Measurements from ENCODE around the gene IL12RB2.

IL12RB2 gene

GRCh38 chr1:67308136-67308535 lies 463 bp downstream of the IL12RB2 start (continued):
- no peak for TF ChIP-seq SP3 (tag by site-specific recombination; IDR thresholded peaks at IDR 0.05)
- no peak for TF ChIP-seq ZBTB6 (tag by site-specific recombination; IDR thresholded peaks at IDR 0.05)
- no peak for TF ChIP-seq ZNF571 (tag by site-specific recombination; IDR thresholded peaks at IDR 0.05)
- no peak for TF ChIP-seq HOXA7 (CRISPR knock-in tag; IDR thresholded peaks at IDR 0.05; ENCODE audit: borderline replicate concordance)
- TF ChIP-seq KLF1 (tag by site-specific recombination; IDR thresholded peaks at IDR 0.05), result no peak
- no peak for TF ChIP-seq ZNF549 (tag by site-specific recombination; IDR thresholded peaks at IDR 0.05)
- no peak for TF ChIP-seq TCF7L2 (IDR thresholded peaks at IDR 0.05; ENCODE audit: borderline replicate concordance, low read depth, low read length)
- no peak for TF ChIP-seq ZNF292 (tag by site-specific recombination; IDR thresholded peaks at IDR 0.05; ENCODE audit: borderline replicate concordance, low read depth)
- TF ChIP-seq ZNF175 (tag by site-specific recombination; IDR thresholded peaks at IDR 0.05), result no peak
- no peak for TF ChIP-seq ZNF157 (tag by site-specific recombination; IDR thresholded peaks at IDR 0.05)
- TF ChIP-seq ZNF10 (tag by site-specific recombination; IDR thresholded peaks at IDR 0.05), result no peak
- no peak for TF ChIP-seq ZNF391 (tag by site-specific recombination; IDR thresholded peaks at IDR 0.05; ENCODE audit: borderline replicate concordance, low read depth)
- TF ChIP-seq INSM2 (tag by site-specific recombination; IDR thresholded peaks at IDR 0.05), result no peak

- H3K4me3 ChIP-seq (ENCODE audit: low read depth, low read length), result no peak overlapping the region
- ChIA-PET POLR2A (no interaction called here), CTCF (interaction anchor here (0.6 kb wide), 1 partner anchor 358 kb away, joined by 4 read pairs; no protein-coding TSS in a partner anchor)
- H3K9me3 ChIP-seq (ENCODE audit: control insufficient read depth, insufficient read depth, low read depth, low read length), result no peaks in the 10 kb centered on the region
- peaks cover 5% of the 10 kb centered on the region; the same call in 1 of the 2 replicates for H3K4me1 ChIP-seq (ENCODE audit: control insufficient read depth, insufficient read depth, low read length)
- no peak overlapping the region for H3K27ac ChIP-seq (ENCODE audit: extremely low read depth, low read depth, low read length)
- TF ChIP-seq ZNF202 (tag by site-specific recombination; IDR thresholded peaks at IDR 0.05; ENCODE audit: borderline replicate concordance), result no peak
- TF ChIP-seq ZNF48 (tag by site-specific recombination; IDR thresholded peaks at IDR 0.05), result no peak
- TF ChIP-seq MYNN (tag by site-specific recombination; IDR thresholded peaks at IDR 0.05; ENCODE audit: borderline replicate concordance), result no peak
- TF ChIP-seq ZNF791 (tag by site-specific recombination; IDR thresholded peaks at IDR 0.05), result no peak
- TF ChIP-seq ZNF580 (tag by site-specific recombination; IDR thresholded peaks at IDR 0.05), result no peak
- H3K36me3 ChIP-seq (ENCODE audit: control insufficient read depth in 2 of 2, insufficient read depth in 1 of 2, low read length in 2 of 2), result no peaks in the 10 kb centered on the region
These were observed 4.9 kb downstream of the IL12RB2 start for GRCh38 chr1:67312615-67313014.

GRCh38 chr1:67313934-67314671 lies 6.4 kb downstream of the IL12RB2 start:
- Histone ChIP-seq H3K27ac (ENCODE audit: extremely low read depth, low read depth, low read length) (no peak overlapping the region), H3K9me3 (ENCODE audit: control insufficient read depth, insufficient read depth, low read depth, low read length) (no peaks in the 10 kb centered on the region), H3K4me1 (ENCODE audit: control insufficient read depth, insufficient read depth, low read length) (peaks cover 5% of the 10 kb centered on the region; the same call in 1 of the 2 replicates), H3K36me3 (ENCODE audit: control insufficient read depth in 2 of 2, insufficient read depth in 1 of 2, low read length in 2 of 2) (no peaks in the 10 kb centered on the region), H3K4me3 (ENCODE audit: low read depth, low read length) (no peak overlapping the region)
- TF ChIP-seq PRDM4 (tag by site-specific recombination; IDR thresholded peaks at IDR 0.05) (peak; percentile 78), ZBTB1 (tag by site-specific recombination; IDR thresholded peaks at IDR 0.05) (no peak)
- CTCF ChIA-PET, result interaction anchor here (0.7 kb wide), 1 partner anchor 761 kb away, joined by 3 read pairs; no protein-coding TSS in a partner anchor
- POLR2A ChIA-PET, result no interaction called here

All from HEK293 (cell line).